Fibroblast of lung (primary cell): ENCODE data around the gene ZNF878. TPM values are rescaled to one million over a fixed set of nuclear protein-coding genes. Genes with fewer than 3 reads are reported as not detected.

Source experiments
- DNase-seq, 2 donors: peaks; one replicate each; pipeline versions ENCODE4 v3.0.0 to v3.0.0-alpha.2; 2010; ENCODE audit warnings: low read depth in 2 of 2
- H2AFZ ChIP-seq: 2 replicates; pipeline ENCODE4 v1.5.1; 2012; ENCODE audit warnings: low read length, control low read depth, inconsistent platforms
- H3K27ac ChIP-seq: 2 replicates; pipeline ENCODE4 v1.5.1; 2011; ENCODE audit warnings: low read length, control low read depth; ENCODE audit not compliant: insufficient read depth
- H3K27me3 ChIP-seq: 2 replicates; pipeline ENCODE4 v1.5.1; 2011; ENCODE audit warnings: mild to moderate bottlenecking, low read length; ENCODE audit not compliant: control insufficient read depth, insufficient read depth
- H3K36me3 ChIP-seq: 2 replicates; pipeline ENCODE4 v1.5.1; 2011; ENCODE audit warnings: low read length; ENCODE audit not compliant: control insufficient read depth, insufficient read depth
- H3K4me1 ChIP-seq: 2 replicates; pipeline ENCODE4 v1.5.1; 2011; ENCODE audit warnings: low read length; ENCODE audit not compliant: control insufficient read depth, insufficient read depth; ENCODE audit errors: extremely low read depth
- H3K4me2 ChIP-seq: 2 replicates; pipeline ENCODE4 v1.5.1; 2011; ENCODE audit warnings: low read length, control low read depth; ENCODE audit not compliant: insufficient read depth; ENCODE audit errors: extremely low read depth
- H3K4me3 ChIP-seq, 4 experiments: fragments of 200-600 bp in 1 of 4; sonication (generic) in 1 of 4; replicated peaks in 1 of 4; 2 replicates each; pipeline ENCODE4 v1.5.1; 2011 to 2016; ENCODE audit warnings: low read length in 4 of 4, low read depth in 3 of 4, mild to moderate bottlenecking in 3 of 4, control low read depth in 2 of 4, inconsistent platforms in 1 of 4, mixed read lengths in 1 of 4; ENCODE audit not compliant: insufficient read depth in 1 of 4; ENCODE audit errors: control extremely low read depth in 1 of 4
- H3K79me2 ChIP-seq: 2 replicates; pipeline ENCODE4 v1.5.1; 2012; ENCODE audit warnings: mild to moderate bottlenecking, low read length, inconsistent platforms; ENCODE audit not compliant: control insufficient read depth, insufficient read depth
- H3K9ac ChIP-seq: 2 replicates; pipeline ENCODE4 v1.5.1; 2011; ENCODE audit warnings: mild to moderate bottlenecking, low read length, control low read depth; ENCODE audit not compliant: insufficient read depth
- H3K9me3 ChIP-seq: 2 replicates; pipeline ENCODE4 v1.5.1; 2012; ENCODE audit warnings: low read depth, low read length; ENCODE audit not compliant: control insufficient read depth, insufficient read depth
- H4K20me1 ChIP-seq: 2 replicates; pipeline ENCODE4 v1.5.1; 2011; ENCODE audit warnings: low read length; ENCODE audit not compliant: control insufficient read depth, insufficient read depth; ENCODE audit errors: extremely low read depth
- CTCF ChIP-seq, 2 donors: IDR thresholded peaks in 1 of 2; conservative IDR thresholded peaks in 1 of 2; 1 replicate in 1 of 2; 2 replicates in 1 of 2; pipeline ENCODE4 v1.5.1; 2011 to 2012; ENCODE audit warnings: low read length in 2 of 2, control low read depth in 1 of 2, inconsistent platforms in 1 of 2, low read depth in 1 of 2, mild to moderate bottlenecking in 1 of 2
- EZH2 ChIP-seq: IDR thresholded peaks from 2 replicates; pipeline ENCODE4 v1.5.1; 2012; ENCODE audit warnings: low read length, control low read depth, mild to moderate bottlenecking; ENCODE audit errors: missing control alignments
- polyA plus RNA-seq, 2 donors: library from polyadenylated mRNA; depleted of rRNA in 1 of 2; stranded (reverse) in 1 of 2; unstranded in 1 of 2; fragments of >200 nt; gene quantifications; 2 replicates each; pipeline ENCODE4 v1.2.1, GENCODE V29; 2011 to 2012; ENCODE audit warnings: missing spikeins in 1 of 2
- total RNA-seq: library from RNA; depleted of rRNA; stranded (reverse); fragments of >200 nt; gene quantifications from 2 replicates; pipeline ENCODE4 v1.2.1, GENCODE V29; 2014

The ZNF878 gene
- total and polyA plus RNA-seq, 2 donors (not counting 1 experiment from before 2014, with no cell fraction given): under 0.01 to 0.07 TPM

- Histone ChIP-seq H3K4me3 (no peak overlapping the region), H3K9ac (no peak overlapping the region), H2AFZ (no peak overlapping the region), H3K27ac (no peak overlapping the region), H3K9me3 (no peaks in the 10 kb centered on the region), H3K79me2 (no peaks in the 10 kb centered on the region), H3K4me2 (no peak overlapping the region), H3K36me3 (no peaks in the 10 kb centered on the region), H3K27me3 (no peaks in the 10 kb centered on the region), H3K4me1 (no peaks in the 10 kb centered on the region), H4K20me1 (no peaks in the 10 kb centered on the region)
- TF ChIP-seq CTCF (conservative IDR thresholded peaks at IDR 0.05 in 1 of 2, IDR thresholded peaks at IDR 0.05 in 1 of 2; ENCODE audit: low read depth in 1 of 2, low read length in 2 of 2) (no peak), EZH2 (no peak)
- DNase-seq: no peak
Observed at GRCh38 chr19:12047868-12048267, 4.9 kb downstream of the ZNF878 start.

GRCh38 chr19:12043752-12044422 is 8.9 kb downstream of the ZNF878 start:
- Histone ChIP-seq H4K20me1 (no peaks in the 10 kb centered on the region), H3K9me3 (no peaks in the 10 kb centered on the region), H3K4me1 (no peaks in the 10 kb centered on the region), H3K27me3 (no peaks in the 10 kb centered on the region), H3K27ac (no peak overlapping the region), H2AFZ (no peak overlapping the region), H3K36me3 (no peaks in the 10 kb centered on the region), H3K4me3 (no peak overlapping the region), H3K9ac (no peak overlapping the region), H3K79me2 (no peaks in the 10 kb centered on the region), H3K4me2 (no peak overlapping the region)
- no peak for DNase-seq
- TF ChIP-seq CTCF (conservative IDR thresholded peaks at IDR 0.05 in 1 of 2, IDR thresholded peaks at IDR 0.05 in 1 of 2; ENCODE audit: low read depth in 1 of 2, low read length in 2 of 2) (no peak), EZH2 (no peak)

GRCh38 chr19:12042893-12043292 is 9.9 kb downstream of the ZNF878 start:
- Histone ChIP-seq H3K4me1 (no peaks in the 10 kb centered on the region), H3K27ac (no peak overlapping the region), H3K4me3 (no peak overlapping the region), H3K36me3 (no peaks in the 10 kb centered on the region), H3K4me2 (no peak overlapping the region), H3K9ac (no peak overlapping the region), H3K79me2 (no peaks in the 10 kb centered on the region), H4K20me1 (no peaks in the 10 kb centered on the region), H2AFZ (no peak overlapping the region), H3K9me3 (no peaks in the 10 kb centered on the region), H3K27me3 (no peaks in the 10 kb centered on the region)
- no peak for DNase-seq
- TF ChIP-seq CTCF (conservative IDR thresholded peaks at IDR 0.05 in 1 of 2, IDR thresholded peaks at IDR 0.05 in 1 of 2; ENCODE audit: low read depth in 1 of 2, low read length in 2 of 2) (no peak), EZH2 (no peak)
